Glomerular endothelial cell (primary cell): ENCODE measurements around the gene STAM2. TPM values are rescaled to one million over a fixed set of nuclear protein-coding genes. Genes with fewer than 3 reads are reported as not detected.

ENCODE experiments used
- DNase-seq: peaks from one replicate; pipeline ENCODE4 v3.0.0-alpha.2; 2011; ENCODE audit warnings: low read depth, low spot score; ENCODE audit errors: extremely low read depth
- total RNA-seq: library from RNA; depleted of rRNA; stranded (reverse); fragments of >200 nt; gene quantifications from 2 replicates; pipeline ENCODE4 v1.2.3, GENCODE V29; 2015

Gene STAM2
- total RNA-seq, 1 donor from 2014 or later: 23.3 TPM

GRCh38 chr2:152078023-152078422 is 97.5 kb downstream of the STAM2 start:
- DNase-seq: no peak

GRCh38 chr2:152075461-152076050 is 100.0 kb downstream of the STAM2 start:
- no peak for DNase-seq

- DNase-seq: no peak
Observed at GRCh38 chr2:152072011-152072410, 103.6 kb downstream of the STAM2 start.

GRCh38 chr2:152071518-152071917 is 104.0 kb downstream of the STAM2 start:
- DNase-seq: no peak

- no peak for DNase-seq
Observed at GRCh38 chr2:152071092-152071491, 104.5 kb downstream of the STAM2 start.

- no peak for DNase-seq
Observed at GRCh38 chr2:152068226-152068625, 107.3 kb downstream of the STAM2 start.

- DNase-seq: no peak
Observed at GRCh38 chr2:152067823-152068222, 107.7 kb downstream of the STAM2 start.

Other genes starting within 250 kb of the STAM2 start
- 0.10 and 0.82 TPM in 2 replicates for gene CACNB4, start 76.7 kb downstream of the STAM2 start, total RNA-seq
- gene FMNL2, start 159.4 kb upstream of the STAM2 start, total RNA-seq: 51.6 and 56.6 TPM in 2 replicates